ENCODE data around the gene FCGBP.

The FCGBP gene

GRCh38 chr19:39946532-39946931 lies 12.1 kb upstream of the FCGBP start:
- no peak overlapping the region for H3K4me3 ChIP-seq (replicated peaks in 1 of 2; ENCODE audit: low read depth in 2 of 2, low read length in 2 of 2)
- DNase-seq (ENCODE audit: low read depth in 2 of 2) = peak in 1 of 2 donors; percentile 63
- TF ChIP-seq, protein P1, sequence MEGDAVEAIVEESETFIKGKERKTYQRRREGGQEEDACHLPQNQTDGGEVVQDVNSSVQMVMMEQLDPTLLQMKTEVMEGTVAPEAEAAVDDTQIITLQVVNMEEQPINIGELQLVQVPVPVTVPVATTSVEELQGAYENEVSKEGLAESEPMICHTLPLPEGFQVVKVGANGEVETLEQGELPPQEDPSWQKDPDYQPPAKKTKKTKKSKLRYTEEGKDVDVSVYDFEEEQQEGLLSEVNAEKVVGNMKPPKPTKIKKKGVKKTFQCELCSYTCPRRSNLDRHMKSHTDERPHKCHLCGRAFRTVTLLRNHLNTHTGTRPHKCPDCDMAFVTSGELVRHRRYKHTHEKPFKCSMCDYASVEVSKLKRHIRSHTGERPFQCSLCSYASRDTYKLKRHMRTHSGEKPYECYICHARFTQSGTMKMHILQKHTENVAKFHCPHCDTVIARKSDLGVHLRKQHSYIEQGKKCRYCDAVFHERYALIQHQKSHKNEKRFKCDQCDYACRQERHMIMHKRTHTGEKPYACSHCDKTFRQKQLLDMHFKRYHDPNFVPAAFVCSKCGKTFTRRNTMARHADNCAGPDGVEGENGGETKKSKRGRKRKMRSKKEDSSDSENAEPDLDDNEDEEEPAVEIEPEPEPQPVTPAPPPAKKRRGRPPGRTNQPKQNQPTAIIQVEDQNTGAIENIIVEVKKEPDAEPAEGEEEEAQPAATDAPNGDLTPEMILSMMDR (IDR thresholded peaks at IDR 0.05; ENCODE audit: low read depth, low read length) = no peak

DNA sequence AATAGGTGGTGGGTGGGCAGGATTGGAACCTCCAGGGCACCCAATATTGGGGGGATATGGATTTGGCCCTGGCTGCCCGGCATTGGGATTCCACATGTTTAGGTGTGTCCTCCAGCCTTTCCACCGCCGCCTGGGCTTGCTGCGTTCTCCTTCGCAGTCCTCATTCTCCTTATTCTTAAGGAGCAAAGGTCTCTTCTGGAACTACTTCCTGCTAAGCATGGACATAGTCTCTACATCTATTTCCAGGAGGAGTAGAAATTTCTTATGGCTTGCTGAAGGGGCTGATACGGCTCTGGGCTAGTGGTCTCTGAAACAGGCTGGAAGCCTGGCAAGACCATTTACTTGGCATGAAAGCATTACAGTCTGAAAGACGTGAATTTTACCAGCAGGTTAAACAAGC lies 9.2 kb upstream of the FCGBP start:
- no peak overlapping the region for H3K4me3 ChIP-seq (replicated peaks in 1 of 2; ENCODE audit: low read depth in 2 of 2, low read length in 2 of 2)
- TF ChIP-seq, protein P1 (IDR thresholded peaks at IDR 0.05; ENCODE audit: low read depth, low read length) = no peak
- no peak for DNase-seq (ENCODE audit: low read depth in 2 of 2)

GRCh38 chr19:39942366-39942730 lies 7.9 kb upstream of the FCGBP start:
- no peak overlapping the region for H3K4me3 ChIP-seq (replicated peaks in 1 of 2; ENCODE audit: low read depth in 2 of 2, low read length in 2 of 2)
- DNase-seq (ENCODE audit: low read depth in 2 of 2) = no peak
- TF ChIP-seq, protein P1 (IDR thresholded peaks at IDR 0.05; ENCODE audit: low read depth, low read length) = no peak

DNA sequence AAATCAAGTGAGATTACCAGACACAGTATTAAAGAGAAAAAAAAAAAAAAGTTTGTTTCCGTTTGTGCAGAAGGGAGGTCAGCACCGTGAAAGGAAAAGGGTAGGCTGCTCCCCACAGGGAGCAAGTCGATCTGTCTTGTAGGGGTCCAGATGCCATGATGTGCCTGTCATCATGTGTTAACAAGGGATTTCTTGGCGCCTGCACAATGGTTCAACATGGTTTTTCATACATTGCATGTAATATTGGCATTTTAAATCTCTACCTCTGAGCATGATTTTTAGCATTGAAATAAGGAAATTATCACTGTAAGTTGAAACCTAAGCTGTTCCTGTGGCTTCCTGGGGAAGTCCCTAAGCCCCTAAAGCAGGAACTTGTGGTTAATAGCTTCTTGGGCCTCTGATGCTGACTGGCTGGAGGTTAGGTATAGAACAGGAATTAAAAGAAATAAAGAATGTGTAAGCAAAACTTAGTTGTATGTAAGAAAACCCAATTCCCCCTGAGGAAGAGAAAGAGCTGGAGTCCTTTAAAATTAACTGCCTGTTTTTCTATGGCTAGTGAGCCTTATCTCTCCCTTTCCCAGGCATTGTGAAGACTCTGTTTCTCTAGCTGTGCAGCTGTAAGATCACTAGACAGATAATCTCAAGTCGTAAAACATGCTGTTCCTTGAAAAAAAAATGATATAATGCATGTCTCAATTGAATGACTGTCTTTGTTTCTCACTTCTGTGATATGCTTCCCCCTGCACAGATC lies 7.4 kb upstream of the FCGBP start:
- TF ChIP-seq, protein P1 (IDR thresholded peaks at IDR 0.05; ENCODE audit: low read depth, low read length) = no peak
- DNase-seq (ENCODE audit: low read depth in 2 of 2) = peak; percentile 15 to 43
- no peak overlapping the region for H3K4me3 ChIP-seq (replicated peaks in 1 of 2; ENCODE audit: low read depth in 2 of 2, low read length in 2 of 2)

- no peak overlapping the region for H3K4me3 ChIP-seq (replicated peaks in 1 of 2; ENCODE audit: low read depth in 2 of 2, low read length in 2 of 2)
- no peak for DNase-seq (ENCODE audit: low read depth in 2 of 2)
- TF ChIP-seq, protein P1 (IDR thresholded peaks at IDR 0.05; ENCODE audit: low read depth, low read length) = no peak
Measured at GRCh38 chr19:39941151-39941550, 6.7 kb upstream of the FCGBP start.

GRCh38 chr19:39940221-39940833 lies 5.9 kb upstream of the FCGBP start:
- TF ChIP-seq, protein P1 (IDR thresholded peaks at IDR 0.05; ENCODE audit: low read depth, low read length) = no peak
- no peak for DNase-seq (ENCODE audit: low read depth in 2 of 2)
- no peak overlapping the region for H3K4me3 ChIP-seq (replicated peaks in 1 of 2; ENCODE audit: low read depth in 2 of 2, low read length in 2 of 2)
